Measurements from ENCODE around the gene LRMDA.
A peak's percentile ranks its signal among the peaks of the same experiment; 100 is the strongest.
"Not testable (repeated sequence)": the region's sequence is repeated elsewhere in the genome, so short reads cannot be mapped to it uniquely, and the experiment has no call there.

LRMDA gene

GRCh38 chr10:75723319-75723980 is 292.0 kb downstream of the LRMDA start:
- DNase-seq: no peak

DNA sequence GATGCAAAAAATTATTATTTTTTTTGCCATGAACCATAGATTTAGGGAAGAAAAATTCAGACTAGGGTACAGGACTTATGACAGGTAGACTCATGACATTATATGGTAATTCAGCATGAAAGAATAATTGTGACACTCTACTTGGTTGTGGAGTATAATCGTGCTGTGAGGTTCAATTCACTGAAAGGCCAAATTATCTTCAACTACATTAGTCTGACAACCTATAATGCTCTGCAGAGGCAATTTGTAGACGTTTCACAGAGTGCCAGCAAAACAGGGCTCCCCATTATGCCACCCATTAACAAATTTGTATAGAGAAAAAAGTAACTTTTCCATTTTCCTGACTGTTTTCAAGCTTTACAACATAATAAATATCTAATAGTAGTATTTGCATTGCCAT is 292.6 kb downstream of the LRMDA start:
- no peak for DNase-seq

- DNase-seq: peak; percentile 70
Measured at GRCh38 chr10:75726522-75727483, 295.4 kb downstream of the LRMDA start.

DNA sequence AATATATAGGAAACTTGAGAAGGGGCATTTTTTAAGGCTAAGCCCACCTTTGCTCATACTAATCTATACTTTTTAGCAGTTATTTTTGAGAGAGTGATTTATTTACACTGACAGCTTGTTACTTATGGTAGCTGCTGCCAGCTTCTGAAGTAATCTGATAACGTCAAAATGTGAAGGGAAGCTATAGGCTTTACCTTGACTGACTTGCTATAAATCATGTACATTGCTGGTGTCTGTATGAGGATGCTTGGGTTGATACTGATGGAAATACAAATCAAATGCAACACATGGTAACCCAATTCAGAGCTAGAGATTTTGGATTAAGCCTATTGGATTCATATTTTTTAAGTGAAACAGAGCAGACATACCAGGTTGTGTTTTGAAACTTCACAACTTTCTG is 299.4 kb downstream of the LRMDA start:
- no peak for DNase-seq

- no peak for DNase-seq
Measured at GRCh38 chr10:75733135-75733890, 301.9 kb downstream of the LRMDA start.

DNA sequence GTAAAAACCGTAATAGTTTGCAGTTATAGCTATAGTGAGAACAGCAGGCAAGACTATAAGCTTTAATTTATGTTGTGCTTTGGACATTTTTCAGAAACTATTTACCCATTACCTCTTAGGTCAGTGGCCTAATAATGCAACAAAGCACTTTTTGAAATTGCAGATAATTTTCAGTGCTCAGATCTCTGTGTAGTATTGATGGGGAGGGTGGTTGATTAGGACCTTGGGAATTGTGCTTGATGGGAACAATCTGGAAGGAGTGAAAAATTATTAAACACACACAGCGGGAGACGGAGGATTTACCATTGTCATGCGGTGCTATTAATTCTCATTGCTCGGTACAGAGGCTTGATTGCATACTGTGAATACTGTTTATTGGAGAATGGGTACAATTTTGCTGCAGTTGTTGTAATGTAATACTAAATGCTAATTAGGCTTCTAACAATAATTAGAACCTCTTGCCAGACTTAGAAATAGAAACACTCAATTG is 304.8 kb downstream of the LRMDA start:
- no peak for DNase-seq

GRCh38 chr10:75736889-75737579 is 305.6 kb downstream of the LRMDA start:
- no peak for DNase-seq

DNA sequence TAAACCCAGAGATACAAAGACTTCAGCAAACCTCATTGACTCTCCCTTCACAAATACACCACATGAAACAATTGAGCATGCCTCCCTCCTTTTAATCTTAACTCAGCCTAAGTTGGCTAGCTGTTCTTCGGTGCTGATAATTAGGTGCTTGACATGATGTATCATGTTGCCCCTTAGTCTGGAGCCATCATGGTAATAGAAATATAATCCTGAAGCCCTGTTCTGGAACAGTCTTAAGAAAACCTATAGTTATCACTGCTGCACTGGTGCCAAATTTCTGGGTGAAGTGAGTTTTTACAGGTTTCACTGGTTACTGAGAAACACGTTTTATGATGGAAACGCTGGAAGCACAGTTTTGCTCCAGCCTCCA is 306.1 kb downstream of the LRMDA start:
- no peak for DNase-seq

- DNase-seq: no peak
Measured at GRCh38 chr10:75738924-75739323, 307.5 kb downstream of the LRMDA start.

- DNase-seq: no peak
Measured at GRCh38 chr10:75739414-75740143, 308.2 kb downstream of the LRMDA start.

DNA sequence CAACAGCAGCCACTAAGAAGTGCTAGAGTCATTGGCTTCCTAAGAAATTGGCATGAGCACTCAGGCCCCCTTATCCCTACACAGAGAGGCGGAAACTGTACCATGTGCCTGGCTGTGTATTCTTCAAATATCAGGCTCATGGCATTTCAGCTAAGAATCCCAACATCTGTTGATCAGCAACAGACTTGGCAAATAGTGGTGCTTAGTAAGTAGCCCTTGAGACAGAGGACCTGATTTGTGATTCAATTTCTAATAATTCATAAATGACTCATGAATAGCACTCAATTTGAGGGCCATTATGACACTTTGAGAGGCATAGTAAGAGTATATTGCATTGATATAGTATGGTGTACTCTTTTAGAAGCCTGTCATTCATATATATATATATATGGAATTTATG is 309.1 kb downstream of the LRMDA start:
- no peak for DNase-seq

- no peak for DNase-seq
Measured at GRCh38 chr10:75742355-75742754, 310.9 kb downstream of the LRMDA start.

GRCh38 chr10:75743291-75743778 is 311.9 kb downstream of the LRMDA start:
- no peak for DNase-seq

GRCh38 chr10:75744261-75744660 is 312.8 kb downstream of the LRMDA start:
- DNase-seq: no peak

DNA sequence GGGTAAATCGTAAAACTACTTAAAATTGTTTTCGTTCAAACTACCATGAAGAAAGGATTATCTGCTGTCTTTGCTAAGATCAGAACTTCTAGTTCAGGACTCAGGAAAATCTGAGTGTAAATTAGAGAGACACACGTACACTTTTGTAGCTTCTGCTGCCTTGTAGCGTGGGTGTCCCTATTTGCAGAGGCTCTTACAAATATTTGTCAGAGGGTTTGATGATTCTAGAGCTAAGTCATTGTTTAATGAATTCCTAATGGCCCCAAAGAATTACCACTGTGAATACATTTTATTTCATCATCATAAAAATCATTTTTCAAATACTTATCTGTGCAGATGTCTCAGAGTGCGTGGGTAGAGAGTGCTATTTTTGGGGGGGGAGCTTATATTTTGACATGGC is 314.9 kb downstream of the LRMDA start:
- no peak for DNase-seq

DNA sequence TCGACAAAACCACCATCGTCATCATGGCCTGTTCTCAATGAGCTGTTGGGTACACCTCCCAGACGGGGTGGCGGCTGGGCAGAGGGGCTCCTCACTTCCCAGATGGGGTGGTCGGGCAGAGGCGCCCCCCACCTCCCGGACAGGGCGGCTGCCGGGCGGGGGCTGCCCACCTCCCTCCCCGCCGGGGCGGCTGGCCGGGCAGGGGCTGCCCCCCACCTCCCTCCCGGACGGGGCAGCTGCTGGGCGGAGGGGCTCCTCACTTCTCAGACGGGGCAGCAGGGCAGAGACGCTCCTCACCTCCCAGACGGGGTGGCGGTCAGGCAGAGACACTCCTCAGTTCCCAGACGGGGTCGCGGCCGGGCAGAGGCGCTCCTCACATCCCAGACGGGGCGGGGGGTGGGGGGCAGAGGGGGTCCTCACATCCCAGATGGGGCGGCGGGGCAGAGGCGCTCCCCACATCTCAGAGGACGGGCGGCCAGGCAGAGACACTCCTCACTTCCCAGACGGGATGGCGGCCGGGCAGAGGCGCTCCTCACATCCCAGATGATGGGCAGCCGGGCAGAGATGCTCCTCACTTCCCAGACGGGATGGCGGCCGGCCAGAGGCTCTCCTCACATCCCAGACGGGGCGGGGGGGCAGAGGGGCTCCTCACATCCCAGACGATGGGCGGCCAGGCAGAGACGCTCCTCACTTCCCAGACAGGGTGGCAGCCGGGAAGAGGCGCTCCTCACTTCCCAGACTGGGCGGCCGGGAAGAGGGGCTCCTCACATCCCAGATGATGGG is 318.9 kb downstream of the LRMDA start:
- not testable (repeated sequence) for DNase-seq

- no peak for DNase-seq
Measured at GRCh38 chr10:75751232-75751631, 319.8 kb downstream of the LRMDA start.

GRCh38 chr10:75753621-75754020 is 322.2 kb downstream of the LRMDA start:
- DNase-seq: no peak

DNA sequence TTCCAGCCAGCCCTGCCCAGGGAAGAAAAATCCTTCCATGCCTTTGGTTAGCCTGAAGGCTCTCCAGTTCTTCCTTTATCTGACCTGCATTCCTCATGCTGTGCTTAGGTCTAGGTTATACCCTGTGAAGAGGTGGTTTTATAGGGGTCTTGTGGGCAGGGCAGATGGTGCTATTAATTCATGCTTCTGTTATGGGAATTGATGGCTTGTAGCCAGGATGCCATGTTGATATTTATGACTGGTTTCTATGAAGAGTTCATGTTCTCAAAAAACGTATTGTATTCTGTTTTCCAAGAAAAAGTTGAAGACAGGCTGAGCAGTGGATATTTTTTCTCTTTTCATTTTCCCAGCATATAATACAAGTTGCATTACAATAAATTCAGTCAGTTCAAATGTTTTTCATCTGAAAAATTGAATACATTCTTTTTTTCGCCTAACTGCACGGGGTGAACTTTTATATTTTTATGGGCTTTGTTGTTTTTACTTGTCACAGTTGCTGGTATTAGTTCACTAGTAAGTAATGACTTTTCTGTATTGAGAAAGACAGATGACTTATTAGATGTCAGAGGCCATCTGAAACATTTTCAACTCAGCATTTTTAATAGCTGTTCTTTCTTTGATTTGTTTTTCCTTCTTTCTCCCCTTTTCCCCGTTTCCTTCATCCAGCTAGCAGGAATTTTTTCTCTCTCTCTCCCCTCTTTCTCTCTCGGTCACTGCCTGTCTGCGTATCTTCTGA is 322.8 kb downstream of the LRMDA start:
- DNase-seq: no peak

- no peak for DNase-seq
Measured at GRCh38 chr10:75755528-75755927, 324.1 kb downstream of the LRMDA start.

All from NCI-H187 treated with DMSO at 0.1 percent for 48 hours (cell line).